Activated B cell treated with CpG ODN at 0.5 μM for 24 hours (primary cell): ENCODE data around the gene ABCC11. TPM values are rescaled to one million over a fixed set of nuclear protein-coding genes. Genes with fewer than 3 reads are reported as not detected.

ENCODE experiments used
- ATAC-seq: fragments of 200-7000 bp; cut with Tn5 transposase; one replicate; pipeline ENCODE4 v1.10.0; 2021; ENCODE audit warnings: low read depth, mild to moderate bottlenecking, moderate library complexity
- CTCF ChIA-PET: fragments of 350-600 bp; sonication (Branson Sonifier 250); formaldehyde crosslinking; loops from one replicate; lab custom pipeline; 2021; ENCODE audit warnings: antibody characterized with exemption; lab: Charles Lee
- POLR2A ChIA-PET: fragments of 350-600 bp; sonication (Branson Sonifier 250); formaldehyde crosslinking; loops from one replicate; lab custom pipeline; 2021; ENCODE audit warnings: antibody characterized with exemption; lab: Charles Lee
- DNase-seq: peaks from one replicate; pipeline ENCODE4 v3.0.0; 2022
- H3K27ac Mint-ChIP-seq: one replicate; pipeline ENCODE4 v1.8.0; 2020; ENCODE audit warnings: mixed read lengths
- H3K27me3 Mint-ChIP-seq: one replicate; pipeline ENCODE4 v1.8.0; 2021; ENCODE audit warnings: mixed read lengths
- H3K36me3 Mint-ChIP-seq: one replicate; pipeline ENCODE4 v1.8.0; 2021; ENCODE audit warnings: low read depth, mixed read lengths
- H3K4me1 Mint-ChIP-seq: one replicate; pipeline ENCODE4 v1.8.0; 2021; ENCODE audit warnings: mixed read lengths
- H3K4me3 Mint-ChIP-seq: one replicate; pipeline ENCODE4 v1.8.0; 2020; ENCODE audit warnings: mild to moderate bottlenecking, mixed read lengths
- H3K9me3 Mint-ChIP-seq: one replicate; pipeline ENCODE4 v1.8.0; 2020; ENCODE audit warnings: mixed read lengths
- CTCF ChIP-seq: fragments of 200-600 bp; IDR thresholded peaks from one replicate; pipeline ENCODE4 v1.8.0; 2022; ENCODE audit warnings: antibody characterized with exemption, mild to moderate bottlenecking
- intact Hi-C: fragments of 100-400 bp; cut with micrococcal nuclease; formaldehyde crosslinking; loops from one replicate; pipeline ENCODE4 v1.15.1; 2024
- total RNA-seq: library from RNA; stranded (reverse); gene quantifications from 2 replicates; pipeline ENCODE4 v1.2.3, GENCODE V29; 2022

Gene ABCC11
- total RNA-seq, 1 donor from 2014 or later: not detected

- no peaks in the 10 kb centered on the region for H3K4me1 Mint-ChIP-seq
- no peak overlapping the region for H3K27ac Mint-ChIP-seq
- POLR2A ChIA-PET: no interaction called here
- CTCF ChIA-PET: no interaction called here
- H3K36me3 Mint-ChIP-seq: no peaks in the 10 kb centered on the region
- ATAC-seq (no peak), DNase-seq (no peak)
- peaks cover 2% of the 10 kb centered on the region for H3K27me3 Mint-ChIP-seq
- intact Hi-C loops: no loop called here
- TF ChIP-seq CTCF: no peak
- no peak overlapping the region for H3K4me3 Mint-ChIP-seq
- H3K9me3 Mint-ChIP-seq: no peaks in the 10 kb centered on the region
Observed at GRCh38 chr16:48131201-48131935, 116.0 kb downstream of the ABCC11 start.

- POLR2A ChIA-PET: no interaction called here
- Mint-ChIP-seq H3K4me3 (no peak overlapping the region), H3K27me3 (no peaks in the 10 kb centered on the region), H3K9me3 (no peaks in the 10 kb centered on the region), H3K27ac (no peak overlapping the region), H3K4me1 (no peaks in the 10 kb centered on the region), H3K36me3 (no peaks in the 10 kb centered on the region)
- ATAC-seq (no peak), DNase-seq (no peak)
- TF ChIP-seq CTCF: no peak
- intact Hi-C loops: no loop called here
- CTCF ChIA-PET: no interaction called here
Observed at GRCh38 chr16:48129926-48130325, 117.4 kb downstream of the ABCC11 start.

GRCh38 chr16:48128769-48129168 is 118.6 kb downstream of the ABCC11 start:
- CTCF ChIA-PET: no interaction called here
- DNase-seq: no peak
- ATAC-seq: no peak
- Mint-ChIP-seq H3K27me3 (no peaks in the 10 kb centered on the region), H3K4me1 (no peaks in the 10 kb centered on the region), H3K27ac (no peak overlapping the region), H3K4me3 (no peak overlapping the region), H3K36me3 (no peaks in the 10 kb centered on the region), H3K9me3 (no peaks in the 10 kb centered on the region)
- intact Hi-C loops: no loop called here
- POLR2A ChIA-PET: no interaction called here
- no peak for TF ChIP-seq CTCF

GRCh38 chr16:48126801-48127644 is 120.3 kb downstream of the ABCC11 start:
- intact Hi-C loops: no loop called here
- Mint-ChIP-seq H3K36me3 (no peaks in the 10 kb centered on the region), H3K27ac (no peak overlapping the region), H3K4me3 (no peak overlapping the region), H3K9me3 (no peaks in the 10 kb centered on the region), H3K27me3 (no peaks in the 10 kb centered on the region), H3K4me1 (no peaks in the 10 kb centered on the region)
- ChIA-PET CTCF (interaction anchor here (1.5 kb wide), 1 partner anchor 10 kb away, joined by 4 read pairs; no protein-coding TSS in a partner anchor), POLR2A (no interaction called here)
- ATAC-seq (no peak), DNase-seq (no peak)
- no peak for TF ChIP-seq CTCF

- no peaks in the 10 kb centered on the region for H3K4me1 Mint-ChIP-seq
- CTCF ChIA-PET: interaction anchor here (1.5 kb wide), 1 partner anchor 9 kb away, joined by 4 read pairs; no protein-coding TSS in a partner anchor
- intact Hi-C loops: no loop called here
Observed at GRCh38 chr16:48125888-48126287, 121.5 kb downstream of the ABCC11 start.

More at GRCh38 chr16:48125888-48126287, 121.5 kb downstream of the ABCC11 start:
- TF ChIP-seq CTCF: no peak
- no peak for DNase-seq
- H3K36me3 Mint-ChIP-seq: no peaks in the 10 kb centered on the region
- H3K4me3 Mint-ChIP-seq: no peak overlapping the region
- no peak overlapping the region for H3K27ac Mint-ChIP-seq
- no peaks in the 10 kb centered on the region for H3K27me3 Mint-ChIP-seq
- no peak for ATAC-seq
- POLR2A ChIA-PET: no interaction called here
- no peaks in the 10 kb centered on the region for H3K9me3 Mint-ChIP-seq
